HepG2 (cell line): ENCODE data around the gene CDH23. TPM values are rescaled to one million over a fixed set of nuclear protein-coding genes. Genes with fewer than 3 reads are reported as not detected.

Experiments used
- ATAC-seq: fragments of 200-7000 bp; cut with Tn5 transposase; 3 replicates; pipeline ENCODE4 v1.9.1; 2020; ENCODE audit warnings: mild to moderate bottlenecking, moderate library complexity
- BruUV-seq: library from RNA; stranded (reverse); fragments of 400-500 nt; replicated peaks from 2 replicates; lab custom pipeline; 2021; lab: Mats Ljungman, UMichigan
- CTCF ChIA-PET: fragments of 300-600 bp; formaldehyde crosslinking; extraction: SDS; loops from one replicate; lab custom pipeline; 2021; ENCODE audit warnings: low total read pairs, inconsistent platforms, low intra/inter-chr PET ratio; lab: Yijun Ruan, JAX
- POLR2A ChIA-PET: fragments of 350-600 bp; sonication (Branson Sonifier 250); formaldehyde crosslinking; loops from one replicate; lab custom pipeline; 2020; ENCODE audit warnings: antibody characterized with exemption, inconsistent platforms; lab: Yijun Ruan, JAX
- DNase-seq: peaks from one replicate; pipeline ENCODE4 v3.0.0-alpha.2; 2015; ENCODE audit warnings: low spot score
- FAIRE-seq: peaks from 3 replicates; lab custom pipeline; 2011; peaks lifted over from hg19 to GRCh38; lab: Jason Lieb, UNC
- H2AFZ ChIP-seq: one replicate; pipeline ENCODE4 v1.6.1; 2011; ENCODE audit warnings: low read length, inconsistent platforms
- H3K27ac ChIP-seq: fragments of 300-600 bp; 3 replicates; pipeline ENCODE4 v1.8.0; 2011; ENCODE audit warnings: mixed run types, mild to moderate bottlenecking, mixed read lengths, low read length, inconsistent platforms; ENCODE audit not compliant: insufficient read depth; ENCODE audit errors: extremely low read length
- H3K27me3 ChIP-seq, 2 experiments: fragments of 200-600 bp in 1 of 2; 2 replicates in 1 of 2; 3 replicates in 1 of 2; pipeline versions ENCODE4 v1.6.0 to v1.8.0; 2011; ENCODE audit warnings: low read length in 2 of 2, mild to moderate bottlenecking in 2 of 2, moderate library complexity in 2 of 2, inconsistent platforms in 1 of 2; ENCODE audit not compliant: insufficient read depth in 2 of 2, control insufficient read depth in 1 of 2
- H3K36me3 ChIP-seq, 2 experiments: fragments of 200-600 bp in 1 of 2; replicated peaks in 1 of 2; 2 replicates in 1 of 2; 3 replicates in 1 of 2; pipeline versions ENCODE4 v1.5.1 to v1.8.0; 2011; ENCODE audit warnings: low read length in 2 of 2, inconsistent platforms in 1 of 2; ENCODE audit not compliant: insufficient read depth in 2 of 2, control insufficient read depth in 1 of 2
- H3K4me1 ChIP-seq: 2 replicates; pipeline ENCODE4 v1.5.1; 2012; ENCODE audit warnings: low read length, inconsistent platforms; ENCODE audit not compliant: insufficient read depth
- H3K4me2 ChIP-seq: 2 replicates; pipeline ENCODE4 v1.6.0; 2011; ENCODE audit warnings: low read depth, low read length, inconsistent platforms
- H3K4me3 ChIP-seq, 3 experiments: fragments of 200-600 bp in 1 of 3; sonication (generic), shearing (Covaris generic) in 1 of 3; replicated peaks in 1 of 3; 2 replicates each; pipeline ENCODE4 v1.5.1; 2011 to 2016; ENCODE audit warnings: low read length in 3 of 3, inconsistent platforms in 2 of 3, low read depth in 2 of 3, mild to moderate bottlenecking in 2 of 3, control low read depth in 1 of 3, mixed read lengths in 1 of 3; ENCODE audit not compliant: insufficient read depth in 1 of 3
- H3K79me2 ChIP-seq: one replicate; pipeline ENCODE4 v1.6.1; 2011; ENCODE audit warnings: low read length, inconsistent platforms; ENCODE audit not compliant: insufficient read depth
- H3K9ac ChIP-seq: 2 replicates; pipeline ENCODE4 v1.6.0; 2011; ENCODE audit warnings: mild to moderate bottlenecking, low read depth, low read length, inconsistent platforms; ENCODE audit not compliant: insufficient read depth
- H3K9me3 ChIP-seq: 2 replicates; pipeline ENCODE4 v1.5.1; 2012; ENCODE audit warnings: mild to moderate bottlenecking, low read length
- H4K20me1 ChIP-seq: 2 replicates; pipeline ENCODE4 v1.6.0; 2011; ENCODE audit warnings: inconsistent platforms, mild to moderate bottlenecking, low read length, moderate library complexity; ENCODE audit not compliant: insufficient read depth
- ARHGAP35 ChIP-seq: sonication (generic); formaldehyde crosslinking; IDR thresholded peaks from 2 replicates; pipeline ENCODE4 v1.9.0; 2022; ENCODE audit warnings: mild to moderate bottlenecking, inconsistent platforms, moderate library complexity, missing genetic modification reagents, borderline replicate concordance
- POLR2AphosphoS2 ChIP-seq: IDR thresholded peaks from 2 replicates; pipeline ENCODE4 v1.6.1; 2011; ENCODE audit warnings: low read depth, low read length, improper control_type of control experiment
- THAP9 ChIP-seq: sonication (generic); formaldehyde crosslinking; IDR thresholded peaks from 2 replicates; pipeline ENCODE4; 2020; ENCODE audit warnings: missing genetic modification reagents, mild to moderate bottlenecking, borderline replicate concordance
- ZNF180 ChIP-seq: sonication (generic); formaldehyde crosslinking; IDR thresholded peaks from 2 replicates; pipeline ENCODE4 v1.4.0; 2020; ENCODE audit warnings: low read depth, missing genetic modification reagents, borderline replicate concordance
- ZNF333 ChIP-seq: sonication (generic); formaldehyde crosslinking; IDR thresholded peaks from 2 replicates; pipeline ENCODE4 v1.4.0; 2020; ENCODE audit warnings: mild to moderate bottlenecking, missing genetic modification reagents, borderline replicate concordance
- ZNF34 ChIP-seq: sonication (generic); formaldehyde crosslinking; IDR thresholded peaks from 2 replicates; pipeline ENCODE4 v1.4.0; 2020; ENCODE audit warnings: mild to moderate bottlenecking, missing genetic modification reagents, borderline replicate concordance
- ZNF430 ChIP-seq: sonication (generic); formaldehyde crosslinking; IDR thresholded peaks from 2 replicates; pipeline ENCODE4 v1.9.0; 2021; ENCODE audit warnings: mild to moderate bottlenecking, missing genetic modification reagents
- ZNF501 ChIP-seq: sonication (generic); formaldehyde crosslinking; IDR thresholded peaks from 2 replicates; pipeline ENCODE4 v1.5.1; 2020; ENCODE audit warnings: mild to moderate bottlenecking, moderate library complexity, missing genetic modification reagents
- ZNF780A ChIP-seq: sonication (generic); formaldehyde crosslinking; IDR thresholded peaks from 2 replicates; pipeline ENCODE4 v1.8.0; 2022; ENCODE audit warnings: mild to moderate bottlenecking, missing genetic modification reagents, moderate library complexity
- ZNF839 ChIP-seq: sonication (generic); formaldehyde crosslinking; IDR thresholded peaks from 2 replicates; pipeline ENCODE4 v1.4.0; 2020; ENCODE audit warnings: missing genetic modification reagents, mild to moderate bottlenecking, borderline replicate concordance
- WGBS: methylation state at CpG from one replicate; pipeline ENCODE4 v1.1.6; 2017; ENCODE audit warnings: low lambda C conversion rate; 5-methylcytosine and 5-hydroxymethylcytosine counted together
- in situ Hi-C: cut with HindIII; loops from 2 replicates; pipeline ENCODE4 v1.10.0; 2017; ENCODE audit warnings: low pct_unique_long_range_greater_than_20kb; ENCODE audit not compliant: extremely low pct_ligation_motif_present
- intact Hi-C: fragments of 100-400 bp; cut with micrococcal nuclease; formaldehyde crosslinking; loops from one replicate; pipeline ENCODE4 v1.10.0; 2022; ENCODE audit not compliant: unreplicated experiment
- polyA plus RNA-seq, 8 experiments: library from polyadenylated mRNA; depleted of rRNA in 3 of 8; stranded (reverse) in 7 of 8; unstranded in 1 of 8; fragments of >200 nt; fragmentation: Illumina TruSeq in 4 of 8; extraction: Trizol in 4 of 8; gene quantifications; 2 replicates each; pipeline versions ENCODE4 v1.2.1 to v1.2.3, GENCODE V29; 2011 to 2016; ENCODE audit warnings: low read depth in 4 of 8, missing spikeins in 1 of 8, mixed read lengths in 1 of 8; ENCODE audit not compliant: insufficient read depth in 1 of 8
- total RNA-seq, 5 experiments: library from RNA; depleted of rRNA; stranded (reverse); fragments of >200 nt; fragmentation: Illumina TruSeq; extraction: Trizol; gene quantifications; 2 replicates each; pipeline ENCODE4 v1.2.3, GENCODE V29; 2016; ENCODE audit warnings: low read depth in 1 of 5
- TF ChIP-seq, protein P1 (sequence below): sonication (generic); formaldehyde crosslinking; IDR thresholded peaks from 2 replicates; pipeline ENCODE4 v1.4.0; 2020; ENCODE audit warnings: mild to moderate bottlenecking, low read depth, missing genetic modification reagents
- TF ChIP-seq, protein P2 (sequence below), 2 experiments: sonication (generic) in 1 of 2; formaldehyde crosslinking in 1 of 2; IDR thresholded peaks; 2 replicates each; pipeline versions ENCODE4 v1.4.0 to v1.6.1; 2016 to 2020; ENCODE audit warnings: borderline replicate concordance in 1 of 2, low read depth in 1 of 2, mild to moderate bottlenecking in 1 of 2, missing genetic modification reagents in 1 of 2

CDH23 gene
- total and polyA plus RNA-seq, 2 of the 13 experiments (the other 11 are each of a cell fraction or from before 2014, with no cell fraction given) = 0.13 TPM; not detected in 1

GRCh38 chr10:71580926-71581325 is 184.2 kb downstream of the CDH23 start:
- DNase-seq (no peak), ATAC-seq (no peak), FAIRE-seq (no peak)
- Histone ChIP-seq H3K27ac (no peak overlapping the region), H3K9me3 (no peaks in the 10 kb centered on the region), H3K36me3 (no peaks in the 10 kb centered on the region), H3K4me2 (no peak overlapping the region), H3K4me1 (no peaks in the 10 kb centered on the region), H3K27me3 (peaks cover 4 to 19% of the 10 kb centered on the region in 2 experiments; a peak in 3 of 5 replicates), H4K20me1 (no peaks in the 10 kb centered on the region), H2AFZ (no peak overlapping the region), H3K4me3 (no peak overlapping the region), H3K9ac (no peak overlapping the region), H3K79me2 (no peaks in the 10 kb centered on the region)
- in situ Hi-C loops = no loop called here
- BruUV-seq = no TSS peak
- WGBS = 20% methylated on average over 1 of the region's 2 CpGs
- ChIA-PET CTCF (no interaction called here), POLR2A (no interaction called here)
- intact Hi-C loops = no loop called here
- TF ChIP-seq ZNF430 (CRISPR knock-in tag) (no peak), ARHGAP35 (no peak), ZNF180 (CRISPR knock-in tag) (no peak), POLR2AphosphoS2 (no peak), ZNF333 (no peak), ZNF839 (CRISPR knock-in tag) (no peak), ZNF34 (CRISPR knock-in tag) (no peak), THAP9 (no peak), ZNF501 (no peak), ZNF780A (CRISPR knock-in tag) (no peak)
- TF ChIP-seq, protein P1, sequence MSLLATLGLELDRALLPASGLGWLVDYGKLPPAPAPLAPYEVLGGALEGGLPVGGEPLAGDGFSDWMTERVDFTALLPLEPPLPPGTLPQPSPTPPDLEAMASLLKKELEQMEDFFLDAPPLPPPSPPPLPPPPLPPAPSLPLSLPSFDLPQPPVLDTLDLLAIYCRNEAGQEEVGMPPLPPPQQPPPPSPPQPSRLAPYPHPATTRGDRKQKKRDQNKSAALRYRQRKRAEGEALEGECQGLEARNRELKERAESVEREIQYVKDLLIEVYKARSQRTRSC (CRISPR knock-in tag) = no peak
- TF ChIP-seq, protein P2, sequence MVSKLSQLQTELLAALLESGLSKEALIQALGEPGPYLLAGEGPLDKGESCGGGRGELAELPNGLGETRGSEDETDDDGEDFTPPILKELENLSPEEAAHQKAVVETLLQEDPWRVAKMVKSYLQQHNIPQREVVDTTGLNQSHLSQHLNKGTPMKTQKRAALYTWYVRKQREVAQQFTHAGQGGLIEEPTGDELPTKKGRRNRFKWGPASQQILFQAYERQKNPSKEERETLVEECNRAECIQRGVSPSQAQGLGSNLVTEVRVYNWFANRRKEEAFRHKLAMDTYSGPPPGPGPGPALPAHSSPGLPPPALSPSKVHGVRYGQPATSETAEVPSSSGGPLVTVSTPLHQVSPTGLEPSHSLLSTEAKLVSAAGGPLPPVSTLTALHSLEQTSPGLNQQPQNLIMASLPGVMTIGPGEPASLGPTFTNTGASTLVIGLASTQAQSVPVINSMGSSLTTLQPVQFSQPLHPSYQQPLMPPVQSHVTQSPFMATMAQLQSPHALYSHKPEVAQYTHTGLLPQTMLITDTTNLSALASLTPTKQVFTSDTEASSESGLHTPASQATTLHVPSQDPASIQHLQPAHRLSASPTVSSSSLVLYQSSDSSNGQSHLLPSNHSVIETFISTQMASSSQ (IDR thresholded peaks at IDR 0.05; ENCODE audit: low read depth) = no peak
- TF ChIP-seq, protein P2 (CRISPR knock-in tag; IDR thresholded peaks at IDR 0.05; ENCODE audit: borderline replicate concordance) = no peak
